CD14-positive monocyte (primary cell): ENCODE results near the gene ZNF552. TPM values are rescaled to one million over a fixed set of nuclear protein-coding genes. Genes with fewer than 3 reads are reported as not detected.
"Not testable (repeated sequence)": the region's sequence is repeated elsewhere in the genome, so short reads cannot be mapped to it uniquely, and the experiment has no call there.

ENCODE experiments used
- DNase-seq, 3 donors: peaks; one replicate each; pipeline ENCODE4 v3.0.0-alpha.2; 2011 to 2022
- H2AFZ ChIP-seq: 2 replicates; pipeline ENCODE4 v1.6.0; 2012; ENCODE audit warnings: mild to moderate bottlenecking, low read depth, low read length, inconsistent platforms; ENCODE audit not compliant: insufficient read depth, poor library complexity, severe bottlenecking
- H3K27ac ChIP-seq, 2 donors: 1 replicate in 1 of 2; 2 replicates in 1 of 2; pipeline ENCODE4 v1.5.1; 2012 to 2013; ENCODE audit warnings: low read length in 2 of 2, control low read depth in 1 of 2, inconsistent platforms in 1 of 2, low read depth in 1 of 2, mild to moderate bottlenecking in 1 of 2
- H3K27me3 ChIP-seq, 2 donors: one replicate each; pipeline versions ENCODE4 v1.6.0 to v1.6.1; 2011 to 2013; ENCODE audit warnings: low read length in 2 of 2; ENCODE audit not compliant: control insufficient read depth in 2 of 2, insufficient read depth in 2 of 2
- H3K36me3 ChIP-seq, 2 donors: replicated peaks in 1 of 2; 1 replicate in 1 of 2; 2 replicates in 1 of 2; pipeline versions ENCODE4 v1.5.1 to v1.6.1; 2012 to 2013; ENCODE audit warnings: low read length in 2 of 2, control low read depth in 1 of 2, inconsistent platforms in 1 of 2, mild to moderate bottlenecking in 1 of 2; ENCODE audit not compliant: insufficient read depth in 2 of 2, control insufficient read depth in 1 of 2
- H3K4me1 ChIP-seq, 2 donors: 1 replicate in 1 of 2; 2 replicates in 1 of 2; pipeline versions ENCODE4 v1.5.1 to v1.6.1; 2012 to 2013; ENCODE audit warnings: low read length in 2 of 2, control low read depth in 1 of 2, inconsistent platforms in 1 of 2, mild to moderate bottlenecking in 1 of 2, moderate library complexity in 1 of 2; ENCODE audit not compliant: insufficient read depth in 2 of 2, control insufficient read depth in 1 of 2
- H3K4me2 ChIP-seq: replicated peaks from 2 replicates; pipeline ENCODE3; 2012; ENCODE audit warnings: low read length, moderate library complexity, mild to moderate bottlenecking; ENCODE audit not compliant: poor library complexity, severe bottlenecking; ENCODE audit errors: extremely low read depth
- H3K4me3 ChIP-seq, 3 experiments: fragments of 200-600 bp in 1 of 3; sonication (generic) in 1 of 3; replicated peaks in 1 of 3; 1 replicate in 2 of 3; 2 replicates in 1 of 3; pipeline ENCODE4 v1.5.1; 2011 to 2013; ENCODE audit warnings: low read length in 3 of 3, mild to moderate bottlenecking in 3 of 3, control low read depth in 2 of 3, low read depth in 2 of 3, inconsistent platforms in 1 of 3, moderate library complexity in 1 of 3
- H3K79me2 ChIP-seq: 2 replicates; pipeline ENCODE4 v1.6.0; 2012; ENCODE audit warnings: mild to moderate bottlenecking, control low read depth, inconsistent platforms, low read length, moderate library complexity; ENCODE audit not compliant: insufficient read depth
- H3K9ac ChIP-seq: 2 replicates; pipeline ENCODE4 v1.6.0; 2017; ENCODE audit warnings: low read length, mild to moderate bottlenecking; ENCODE audit not compliant: insufficient read depth, poor library complexity, severe bottlenecking
- H3K9me3 ChIP-seq, 2 donors: replicated peaks in 1 of 2; 1 replicate in 1 of 2; 2 replicates in 1 of 2; pipeline versions ENCODE4 v1.5.1 to v1.6.1; 2012 to 2013; ENCODE audit warnings: low read length in 2 of 2, control low read depth in 1 of 2; ENCODE audit not compliant: control insufficient read depth in 1 of 2, insufficient read depth in 1 of 2
- H4K20me1 ChIP-seq: 2 replicates; pipeline ENCODE4 v1.6.0; 2012; ENCODE audit warnings: mild to moderate bottlenecking, low read length, control low read depth, moderate library complexity; ENCODE audit not compliant: insufficient read depth
- H3K27ac Mint-ChIP-seq, 7 donors: one replicate each; pipeline ENCODE4 v1.8.0; 2020; ENCODE audit warnings: mild to moderate bottlenecking in 7 of 7, mixed read lengths in 7 of 7, moderate library complexity in 6 of 7, inconsistent platforms in 2 of 7
- H3K27me3 Mint-ChIP-seq, 3 donors: one replicate each; pipeline ENCODE4 v1.8.0; 2021 to 2022; ENCODE audit warnings: low read depth in 3 of 3, mild to moderate bottlenecking in 3 of 3, mixed read lengths in 3 of 3, moderate library complexity in 3 of 3, inconsistent platforms in 1 of 3
- H3K36me3 Mint-ChIP-seq, 2 donors: one replicate each; pipeline ENCODE4 v1.8.0; 2020; ENCODE audit warnings: mixed read lengths in 2 of 2, inconsistent platforms in 1 of 2, mild to moderate bottlenecking in 1 of 2
- H3K4me1 Mint-ChIP-seq: one replicate; pipeline ENCODE4 v1.8.0; 2020; ENCODE audit warnings: mild to moderate bottlenecking, mixed read lengths
- H3K4me3 Mint-ChIP-seq, 2 donors: one replicate each; pipeline ENCODE4 v1.8.0; 2020; ENCODE audit warnings: mild to moderate bottlenecking in 2 of 2, mixed read lengths in 2 of 2, moderate library complexity in 1 of 2
- H3K9me3 Mint-ChIP-seq, 7 donors: one replicate each; pipeline ENCODE4 v1.8.0; 2020 to 2022; ENCODE audit warnings: mixed read lengths in 7 of 7, mild to moderate bottlenecking in 6 of 7, moderate library complexity in 6 of 7, inconsistent platforms in 2 of 7
- CTCF ChIP-seq: fragments of 200-600 bp; IDR thresholded peaks from one replicate; pipeline ENCODE4 v1.8.0; 2022; ENCODE audit warnings: antibody characterized with exemption, mild to moderate bottlenecking
- WGBS: methylation state at CpG from one replicate; pipeline ENCODE4 v1.1.5; 2013; ENCODE audit warnings: missing lambda C conversion rate; ENCODE audit not compliant: insufficient coverage; 5-methylcytosine and 5-hydroxymethylcytosine counted together
- intact Hi-C, 2 donors: fragments of 100-400 bp; cut with micrococcal nuclease; formaldehyde crosslinking; loops; one replicate each; pipeline versions ENCODE4 v1.15.0 to v1.15.1; 2023
- polyA plus RNA-seq, 3 donors: library from polyadenylated mRNA; depleted of rRNA in 1 of 3; unstranded in 2 of 3; stranded (reverse) in 1 of 3; fragments of 300-500 nt in 2 of 3; fragments of >200 nt in 1 of 3; fragmentation: Illumina TruSeq in 2 of 3; gene quantifications; 1 replicate in 2 of 3; 2 replicates in 1 of 3; pipeline ENCODE4 v1.2.3, GENCODE V29; 2012 to 2021

ZNF552 gene
- polyA plus RNA-seq, 3 donors: 2.0 to 4.3 (median 2.9) TPM

- H3K4me3 Mint-ChIP-seq, H3K4me3 ChIP-seq, H3K27ac ChIP-seq, intact Hi-C loops, H3K27me3 ChIP-seq, DNase-seq, H3K9me3 ChIP-seq, H3K9ac ChIP-seq, H3K4me2 ChIP-seq, H3K27me3 Mint-ChIP-seq, H2AFZ ChIP-seq, H4K20me1 ChIP-seq, H3K27ac Mint-ChIP-seq: not testable (repeated sequence)
- Histone ChIP-seq H3K36me3 (peaks cover 17 to 42% of the 10 kb centered on the region in 2 donors), H3K4me1 (peaks cover 9 to 14% of the 10 kb centered on the region in 2 donors), H3K79me2 (peaks cover 36% of the 10 kb centered on the region)
- Mint-ChIP-seq H3K36me3 (peaks cover 25 to 54% of the 10 kb centered on the region in 2 donors), H3K4me1 (peaks cover 22% of the 10 kb centered on the region), H3K9me3 (peaks cover 0 to 25% (median 19%) of the 10 kb centered on the region in 7 donors)
- 97% methylated on average over 3 of the region's 6 CpGs for WGBS
Measured at GRCh38 chr19:57851812-57852603, 37.3 kb upstream of the ZNF552 start.

- no peak for TF ChIP-seq CTCF
- Mint-ChIP-seq H3K27me3 (no peaks in the 10 kb centered on the region), H3K9me3 (peaks cover 0 to 13% (median 12%) of the 10 kb centered on the region in 7 donors), H3K27ac (peak overlapping the region; percentile 92 to 98 (median 95)), H3K4me1 (peaks cover 24% of the 10 kb centered on the region), H3K36me3 (peaks cover 16 to 42% of the 10 kb centered on the region in 2 donors), H3K4me3 (peak overlapping the region; percentile 92 to 95)
- Histone ChIP-seq H3K4me1 (peaks cover 9 to 14% of the 10 kb centered on the region in 2 donors), H3K27me3 (no peaks in the 10 kb centered on the region), H3K9me3 (peaks cover 0 to 6% of the 10 kb centered on the region in 2 donors), H3K4me2 (peak overlapping the region; percentile 82), H2AFZ (no peak overlapping the region), H3K36me3 (peaks cover 11 to 31% of the 10 kb centered on the region in 2 donors), H3K4me3 (peak overlapping the region; percentile 80 to 93 (median 88)), H3K79me2 (peaks cover 36% of the 10 kb centered on the region), H3K9ac (peak overlapping the region; percentile 85), H4K20me1 (no peaks in the 10 kb centered on the region), H3K27ac (peak overlapping the region in 1 of 2 donors; percentile 82)
- 58% methylated on average over 8 of the region's 11 CpGs for WGBS
- intact Hi-C loops: loop anchor here in 1 of 2 donors (1.0 kb wide), 1 partner anchor 31 kb away; no protein-coding TSS in a partner anchor
- no peak for DNase-seq
Measured at GRCh38 chr19:57850553-57851017, 35.9 kb upstream of the ZNF552 start.

- H3K4me1 ChIP-seq: peaks cover 9 to 14% of the 10 kb centered on the region in 2 donors
- peak within 1 kb of the TSS; percentile 82 for H3K4me2 ChIP-seq
- peaks cover 18 to 41% of the 10 kb centered on the region in 2 donors for H3K36me3 Mint-ChIP-seq
- under 1% methylated on average over 39 of the region's 42 CpGs for WGBS
- peak; percentile 70 to 84 (median 77) for DNase-seq
- peak within 1 kb of the TSS; percentile 92 to 95 for H3K4me3 Mint-ChIP-seq
- H3K27me3 ChIP-seq, H3K9me3 Mint-ChIP-seq, H3K27me3 Mint-ChIP-seq, H4K20me1 ChIP-seq, H3K9me3 ChIP-seq: not testable (repeated sequence)
- peaks cover 36% of the 10 kb centered on the region for H3K79me2 ChIP-seq
- peaks cover 10 to 31% of the 10 kb centered on the region in 2 donors for H3K36me3 ChIP-seq
- H3K9ac ChIP-seq: peak within 1 kb of the TSS; percentile 85
- peak within 1 kb of the TSS; percentile 67 to 82 for H3K27ac ChIP-seq
- H3K4me3 ChIP-seq: peak within 1 kb of the TSS; percentile 80 to 93 (median 88)
- H2AFZ ChIP-seq: peak within 1 kb of the TSS; percentile 78
- peaks cover 24% of the 10 kb centered on the region for H3K4me1 Mint-ChIP-seq
- intact Hi-C loops: loop anchor here in 1 of 2 donors (1.0 to 2.0 kb wide), 2 partner anchors 31 to 35 kb away; partner anchors contain the start of gene ZNF552
- peak within 1 kb of the TSS; percentile 92 to 98 (median 95) for H3K27ac Mint-ChIP-seq
Measured at GRCh38 chr19:57849666-57850473, 35.2 kb upstream of the ZNF552 start, which contains the start of gene ZNF587. Gene ZNF587, plus strand, starts transcription at chr19:57849859. Its CDS starts 180 bp downstream, at chr19:57850039.
